ENCODE results near the gene CUTA. TPM values are rescaled to one million over a fixed set of nuclear protein-coding genes. Genes with fewer than 3 reads are reported as not detected.

CUTA gene
- total RNA-seq (202 TPM), polyA plus RNA-seq (100 to 1,000 TPM; 435 to 529 (median 489) TPM)

GRCh38 chr6:33417903-33418689 is at the start of gene CUTA:
Gene CUTA (minus strand): TSS chr6:33418107. CDS start chr6:33418000, 107 bp downstream.
- DNase-seq, result peak; percentile 99 to 100 (median 99)
- Mint-ChIP-seq H3K27ac (peak within 1 kb of the TSS; percentile 99 to 100 (median 100)), H3K27me3 (peaks cover 14% of the 10 kb centered on the region), H3K4me3 (peak within 1 kb of the TSS; percentile 94 to 97 (median 95)), H3K36me3 (peaks cover 22% of the 10 kb centered on the region), H3K9me3 (peaks cover 0 to 1% (median 0%) of the 10 kb centered on the region in 7 donors), H3K4me1 (peaks cover 17 to 83% (median 53%) of the 10 kb centered on the region in 4 donors)
- ATAC-seq (ENCODE audit: low read depth in 2 of 2), result peak; percentile 91 to 93
- Histone ChIP-seq H3K4me1 (ENCODE audit: control insufficient read depth, insufficient read depth, low read length, poor library complexity, severe bottlenecking) (peaks cover 69% of the 10 kb centered on the region), H3K36me3 (ENCODE audit: control insufficient read depth, insufficient read depth, low read length) (peaks cover 34% of the 10 kb centered on the region), H3K27ac (ENCODE audit: insufficient read depth, low read length, poor library complexity, severe bottlenecking) (peak within 1 kb of the TSS; percentile 97), H3K9me3 (ENCODE audit: control insufficient read depth in 2 of 2, low read length in 2 of 2) (no peaks in the 10 kb centered on the region), H3K27me3 (ENCODE audit: control insufficient read depth, insufficient read depth, low read length) (no peaks in the 10 kb centered on the region), H3K4me3 (ENCODE audit: low read depth, low read length) (peak within 1 kb of the TSS; percentile 90)

GRCh38 chr6:33467091-33467490 is 49.2 kb upstream of the CUTA start:
- Mint-ChIP-seq H3K9me3 (no peaks in the 10 kb centered on the region), H3K36me3 (no peaks in the 10 kb centered on the region), H3K27ac (no peak overlapping the region), H3K4me1 (peaks cover 0 to 1% (median 0%) of the 10 kb centered on the region in 4 donors), H3K27me3 (peaks cover 3% of the 10 kb centered on the region), H3K4me3 (no peak overlapping the region)
- no peaks in the 10 kb centered on the region for H3K36me3 ChIP-seq (ENCODE audit: control insufficient read depth, insufficient read depth, low read length)
- no peak overlapping the region for H3K27ac ChIP-seq (ENCODE audit: insufficient read depth, low read length, poor library complexity, severe bottlenecking)
- H3K4me1 ChIP-seq (ENCODE audit: control insufficient read depth, insufficient read depth, low read length, poor library complexity, severe bottlenecking), result no peaks in the 10 kb centered on the region
- ATAC-seq (ENCODE audit: low read depth in 2 of 2) (no peak), DNase-seq (no peak)
- H3K4me3 ChIP-seq (ENCODE audit: low read depth, low read length), result no peak overlapping the region
- no peaks in the 10 kb centered on the region for H3K9me3 ChIP-seq (ENCODE audit: control insufficient read depth in 2 of 2, low read length in 2 of 2)
- H3K27me3 ChIP-seq (ENCODE audit: control insufficient read depth, insufficient read depth, low read length), result peaks cover under 1% of the 10 kb centered on the region

DNA sequence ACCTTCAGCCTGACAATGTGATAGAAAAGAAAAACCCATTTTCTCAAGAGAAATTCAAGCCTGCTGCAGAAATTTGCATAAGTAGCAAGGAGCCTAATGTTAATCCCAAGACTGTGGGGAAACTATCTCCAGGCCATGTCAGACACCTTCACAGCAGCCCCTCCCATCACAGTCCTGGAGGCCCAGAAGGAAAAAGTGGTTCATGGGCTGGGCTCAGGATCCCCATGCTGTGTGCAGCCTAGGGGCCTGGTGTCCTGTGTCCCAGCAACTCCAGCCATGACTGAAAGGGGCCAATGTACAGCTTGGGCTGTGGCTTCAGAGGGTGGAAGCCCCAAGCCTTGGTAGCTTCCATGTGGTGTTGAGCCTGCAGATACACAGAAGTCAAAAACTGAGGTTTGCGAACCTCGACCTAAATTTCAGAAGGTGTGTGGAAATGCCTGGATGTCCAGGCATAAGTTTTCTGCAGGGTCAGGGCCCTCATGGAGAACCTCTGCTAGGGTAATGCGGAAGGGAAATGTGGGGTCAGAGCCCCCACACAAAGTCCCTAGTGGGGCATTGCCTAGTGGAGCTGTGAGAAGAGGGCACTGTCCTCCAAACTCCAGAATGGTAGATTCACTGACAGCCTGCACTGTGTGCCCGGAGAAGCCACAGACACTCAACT is 48.3 kb upstream of the CUTA start:
- H3K4me3 ChIP-seq (ENCODE audit: low read depth, low read length), result no peak overlapping the region
- H3K27ac Mint-ChIP-seq, result no peak overlapping the region
- H3K27ac ChIP-seq (ENCODE audit: insufficient read depth, low read length, poor library complexity, severe bottlenecking), result no peak overlapping the region
- H3K9me3 Mint-ChIP-seq, result no peaks in the 10 kb centered on the region
- H3K27me3 Mint-ChIP-seq, result peaks cover 4% of the 10 kb centered on the region
- H3K9me3 ChIP-seq (ENCODE audit: control insufficient read depth in 2 of 2, low read length in 2 of 2), result no peaks in the 10 kb centered on the region
- ATAC-seq (ENCODE audit: low read depth in 2 of 2) (no peak), DNase-seq (no peak)
- no peaks in the 10 kb centered on the region for H3K36me3 ChIP-seq (ENCODE audit: control insufficient read depth, insufficient read depth, low read length)
- peaks cover 0 to 1% (median 0%) of the 10 kb centered on the region in 4 donors for H3K4me1 Mint-ChIP-seq
- H3K4me3 Mint-ChIP-seq, result no peak overlapping the region
- H3K27me3 ChIP-seq (ENCODE audit: control insufficient read depth, insufficient read depth, low read length), result peaks cover 4% of the 10 kb centered on the region
- H3K36me3 Mint-ChIP-seq, result no peaks in the 10 kb centered on the region
- H3K4me1 ChIP-seq (ENCODE audit: control insufficient read depth, insufficient read depth, low read length, poor library complexity, severe bottlenecking), result no peaks in the 10 kb centered on the region

- H3K36me3 Mint-ChIP-seq, result peaks cover 13% of the 10 kb centered on the region
- Histone ChIP-seq H3K9me3 (ENCODE audit: control insufficient read depth in 2 of 2, low read length in 2 of 2) (no peaks in the 10 kb centered on the region), H3K36me3 (ENCODE audit: control insufficient read depth, insufficient read depth, low read length) (peaks cover 10% of the 10 kb centered on the region), H3K27me3 (ENCODE audit: control insufficient read depth, insufficient read depth, low read length) (peaks cover 4% of the 10 kb centered on the region), H3K4me3 (ENCODE audit: low read depth, low read length) (no peak overlapping the region), H3K27ac (ENCODE audit: insufficient read depth, low read length, poor library complexity, severe bottlenecking) (no peak overlapping the region), H3K4me1 (ENCODE audit: control insufficient read depth, insufficient read depth, low read length, poor library complexity, severe bottlenecking) (peaks cover 12% of the 10 kb centered on the region)
- ATAC-seq (ENCODE audit: low read depth in 2 of 2) (no peak), DNase-seq (no peak)
- peaks cover 0 to 2% (median 0%) of the 10 kb centered on the region in 7 donors for H3K9me3 Mint-ChIP-seq
- H3K4me1 Mint-ChIP-seq, result peaks cover 6 to 32% (median 11%) of the 10 kb centered on the region in 4 donors
- no peak overlapping the region for H3K27ac Mint-ChIP-seq
- peak overlapping the region in 1 of 4 donors; percentile 58 for H3K4me3 Mint-ChIP-seq
- peaks cover 4% of the 10 kb centered on the region for H3K27me3 Mint-ChIP-seq
Observed at GRCh38 chr6:33459226-33459625, 41.3 kb upstream of the CUTA start.

DNA sequence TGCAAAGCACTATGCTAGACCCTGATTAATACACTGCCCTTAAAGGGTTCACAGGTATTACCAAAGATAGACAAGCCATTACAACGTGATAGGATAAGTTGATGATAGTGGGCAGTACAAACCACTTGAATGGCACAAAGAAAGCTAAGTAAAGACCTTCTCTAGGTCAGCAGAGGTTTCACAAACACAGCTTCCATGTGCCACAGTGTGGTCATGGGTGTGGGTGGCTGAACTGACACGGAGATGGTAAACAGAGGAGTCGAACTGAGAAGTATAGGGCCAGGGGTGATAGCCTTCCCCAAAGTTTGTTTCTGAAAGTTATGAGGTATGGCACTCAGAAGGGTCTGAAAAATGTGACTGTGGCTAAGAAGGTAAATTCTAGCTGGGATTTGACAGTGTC is 40.8 kb upstream of the CUTA start:
- ATAC-seq (ENCODE audit: low read depth in 2 of 2), result no peak
- Mint-ChIP-seq H3K27ac (no peak overlapping the region), H3K9me3 (peaks cover 0 to 2% (median 0%) of the 10 kb centered on the region in 7 donors), H3K36me3 (peaks cover 13% of the 10 kb centered on the region), H3K4me3 (peak overlapping the region in 1 of 4 donors; percentile 58), H3K4me1 (peaks cover 8 to 37% (median 13%) of the 10 kb centered on the region in 4 donors), H3K27me3 (peaks cover 4% of the 10 kb centered on the region)
- Histone ChIP-seq H3K27me3 (ENCODE audit: control insufficient read depth, insufficient read depth, low read length) (peaks cover 4% of the 10 kb centered on the region), H3K4me3 (ENCODE audit: low read depth, low read length) (no peak overlapping the region), H3K36me3 (ENCODE audit: control insufficient read depth, insufficient read depth, low read length) (peaks cover 10% of the 10 kb centered on the region), H3K27ac (ENCODE audit: insufficient read depth, low read length, poor library complexity, severe bottlenecking) (no peak overlapping the region), H3K4me1 (ENCODE audit: control insufficient read depth, insufficient read depth, low read length, poor library complexity, severe bottlenecking) (peaks cover 14% of the 10 kb centered on the region), H3K9me3 (ENCODE audit: control insufficient read depth in 2 of 2, low read length in 2 of 2) (no peaks in the 10 kb centered on the region)
- no peak for DNase-seq

- H3K4me3 Mint-ChIP-seq, result peak overlapping the region; percentile 7 to 100 (median 78)
- ATAC-seq (ENCODE audit: low read depth in 2 of 2), result no peak
- no peak overlapping the region for H3K27ac Mint-ChIP-seq
- Histone ChIP-seq H3K36me3 (ENCODE audit: control insufficient read depth, insufficient read depth, low read length) (peaks cover 10% of the 10 kb centered on the region), H3K27ac (ENCODE audit: insufficient read depth, low read length, poor library complexity, severe bottlenecking) (no peak overlapping the region), H3K9me3 (ENCODE audit: control insufficient read depth in 2 of 2, low read length in 2 of 2) (no peaks in the 10 kb centered on the region), H3K4me1 (ENCODE audit: control insufficient read depth, insufficient read depth, low read length, poor library complexity, severe bottlenecking) (peaks cover 28% of the 10 kb centered on the region), H3K4me3 (ENCODE audit: low read depth, low read length) (no peak overlapping the region), H3K27me3 (ENCODE audit: control insufficient read depth, insufficient read depth, low read length) (no peaks in the 10 kb centered on the region)
- peaks cover 11 to 49% (median 18%) of the 10 kb centered on the region in 4 donors for H3K4me1 Mint-ChIP-seq
- H3K36me3 Mint-ChIP-seq, result peaks cover 13% of the 10 kb centered on the region
- no peaks in the 10 kb centered on the region for H3K27me3 Mint-ChIP-seq
- H3K9me3 Mint-ChIP-seq, result peaks cover 0 to 2% (median 0%) of the 10 kb centered on the region in 7 donors
- no peak for DNase-seq
Observed at GRCh38 chr6:33456156-33456555, 38.2 kb upstream of the CUTA start.

- no peak for ATAC-seq (ENCODE audit: low read depth in 2 of 2)
- Histone ChIP-seq H3K27me3 (ENCODE audit: control insufficient read depth, insufficient read depth, low read length) (no peaks in the 10 kb centered on the region), H3K4me1 (ENCODE audit: control insufficient read depth, insufficient read depth, low read length, poor library complexity, severe bottlenecking) (peaks cover 28% of the 10 kb centered on the region), H3K36me3 (ENCODE audit: control insufficient read depth, insufficient read depth, low read length) (peaks cover 10% of the 10 kb centered on the region), H3K4me3 (ENCODE audit: low read depth, low read length) (peak overlapping the region; percentile 88), H3K9me3 (ENCODE audit: control insufficient read depth in 2 of 2, low read length in 2 of 2) (no peaks in the 10 kb centered on the region), H3K27ac (ENCODE audit: insufficient read depth, low read length, poor library complexity, severe bottlenecking) (peak overlapping the region; percentile 70)
- no peaks in the 10 kb centered on the region for H3K27me3 Mint-ChIP-seq
- peaks cover 0 to 2% (median 0%) of the 10 kb centered on the region in 7 donors for H3K9me3 Mint-ChIP-seq
- H3K36me3 Mint-ChIP-seq, result peaks cover 13% of the 10 kb centered on the region
- DNase-seq, result no peak
- peak overlapping the region; percentile 56 to 98 (median 96) for H3K27ac Mint-ChIP-seq
- peak overlapping the region; percentile 97 to 100 (median 99) for H3K4me3 Mint-ChIP-seq
- peaks cover 11 to 49% (median 23%) of the 10 kb centered on the region in 4 donors for H3K4me1 Mint-ChIP-seq
Observed at GRCh38 chr6:33455051-33455450, 37.1 kb upstream of the CUTA start.

Data from CD4-positive, CD25-positive, alpha-beta regulatory T cell (primary cell).